Astrocyte (in vitro differentiated cells and primary cell): ENCODE measurements around the gene KNDC1.

Experiments used
- CTCF ChIP-seq: IDR thresholded peaks from 2 replicates; pipeline ENCODE4 v1.5.1; 2011; ENCODE audit warnings: low read depth, mild to moderate bottlenecking, inconsistent platforms, low read length, moderate library complexity; ENCODE audit not compliant: insufficient read depth
- EZH2 ChIP-seq: IDR thresholded peaks from 2 replicates; pipeline ENCODE4 v1.6.1; 2012; ENCODE audit warnings: mild to moderate bottlenecking, low read length, inconsistent platforms; ENCODE audit not compliant: insufficient read depth

- TF ChIP-seq CTCF (no peak), EZH2 (no peak)
These were observed 38.5 kb upstream of the KNDC1 start for GRCh38 chr10:133121479-133121878.
